ENCODE results near the gene BLOC1S1.

Gene BLOC1S1

DNA sequence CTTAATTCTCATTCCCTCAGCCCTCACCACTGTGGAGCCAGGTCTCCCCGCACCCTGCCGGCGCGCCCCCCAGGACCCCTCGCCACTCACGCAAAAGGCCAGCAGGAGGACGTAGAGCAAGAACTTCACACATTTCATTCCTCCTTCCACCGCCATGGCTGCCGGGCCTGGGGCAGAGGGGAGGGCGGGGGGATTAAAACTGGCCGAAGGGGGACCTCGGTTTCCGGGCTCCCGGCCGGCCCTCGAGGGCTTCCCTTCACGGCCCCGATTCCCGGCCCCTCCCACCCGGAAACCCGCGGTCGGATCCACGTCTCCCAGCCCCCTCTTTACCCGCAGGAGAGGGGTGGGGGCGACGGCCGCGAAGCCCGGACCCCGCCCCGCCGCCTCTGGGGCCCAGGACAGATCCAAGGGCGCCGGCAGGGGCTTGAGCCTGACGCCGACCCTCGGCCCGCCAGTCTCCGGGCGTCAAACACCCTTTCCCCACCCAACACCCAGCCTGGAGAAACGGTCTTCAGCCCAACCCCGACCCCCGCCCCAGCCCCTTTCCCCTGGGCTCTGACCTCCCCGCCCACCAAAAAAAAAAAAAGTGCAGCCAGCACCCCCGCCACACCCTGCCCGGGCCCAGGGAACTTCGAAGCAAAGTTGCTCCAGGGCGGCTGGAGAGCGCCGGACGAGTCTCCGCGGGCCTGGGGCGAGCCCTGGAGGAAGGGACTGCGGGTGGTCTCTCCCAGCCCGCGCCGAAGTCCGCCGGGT, 12.5 kb downstream of the BLOC1S1 start:
- peak overlapping the region; percentile 95 for H3K27ac ChIP-seq (ENCODE audit: low read depth, low read length)
- peaks cover 8% of the 10 kb centered on the region for H3K36me3 ChIP-seq (ENCODE audit: control insufficient read depth, insufficient read depth, low read length)
- H3K79me1 ChIP-seq (ENCODE audit: low read length) = peaks cover 17% of the 10 kb centered on the region
- H3K4me2 ChIP-seq (ENCODE audit: low read length) = peak overlapping the region; percentile 94
- no peak overlapping the region for H2BK15ac ChIP-seq (replicated peaks; ENCODE audit: low read depth)
- H2BK120ac ChIP-seq (ENCODE audit: low read depth, low read length) = peak overlapping the region; percentile 31
- peak overlapping the region; percentile 95 for H3K56ac ChIP-seq (ENCODE audit: low read length)
- peaks cover 5% of the 10 kb centered on the region for H3K4me1 ChIP-seq (ENCODE audit: control insufficient read depth, low read depth, low read length)
- H3K18ac ChIP-seq (ENCODE audit: low read length) = peak overlapping the region; percentile 97
- no CpG with 5 or more reads among the region's 61 CpGs for WGBS (ENCODE audit: extremely low coverage, insufficient coverage, low lambda C conversion rate)
- no peak overlapping the region for H4K5ac ChIP-seq (ENCODE audit: low read length)
- H4K8ac ChIP-seq (ENCODE audit: low read depth, low read length) = peak overlapping the region; percentile 77
- no peak overlapping the region for H2AK5ac ChIP-seq (ENCODE audit: low read length)
- H3K4ac ChIP-seq (ENCODE audit: low read depth, low read length) = peak overlapping the region; percentile 98
- no peaks in the 10 kb centered on the region for H3K27me3 ChIP-seq (ENCODE audit: insufficient read depth, low read length, poor library complexity)
- H3K4me3 ChIP-seq (ENCODE audit: low read length) = peak overlapping the region; percentile 81
- H2BK5ac ChIP-seq (ENCODE audit: low read length) = peak overlapping the region; percentile 74
- no peak overlapping the region for H3K23ac ChIP-seq (ENCODE audit: low read length)
- peak overlapping the region; percentile 96 for H3K9ac ChIP-seq (ENCODE audit: low read length)
- peak; percentile 46 for DNase-seq
- peaks cover 19% of the 10 kb centered on the region for H3K79me2 ChIP-seq (ENCODE audit: control insufficient read depth, insufficient read depth, low read length)

DNA sequence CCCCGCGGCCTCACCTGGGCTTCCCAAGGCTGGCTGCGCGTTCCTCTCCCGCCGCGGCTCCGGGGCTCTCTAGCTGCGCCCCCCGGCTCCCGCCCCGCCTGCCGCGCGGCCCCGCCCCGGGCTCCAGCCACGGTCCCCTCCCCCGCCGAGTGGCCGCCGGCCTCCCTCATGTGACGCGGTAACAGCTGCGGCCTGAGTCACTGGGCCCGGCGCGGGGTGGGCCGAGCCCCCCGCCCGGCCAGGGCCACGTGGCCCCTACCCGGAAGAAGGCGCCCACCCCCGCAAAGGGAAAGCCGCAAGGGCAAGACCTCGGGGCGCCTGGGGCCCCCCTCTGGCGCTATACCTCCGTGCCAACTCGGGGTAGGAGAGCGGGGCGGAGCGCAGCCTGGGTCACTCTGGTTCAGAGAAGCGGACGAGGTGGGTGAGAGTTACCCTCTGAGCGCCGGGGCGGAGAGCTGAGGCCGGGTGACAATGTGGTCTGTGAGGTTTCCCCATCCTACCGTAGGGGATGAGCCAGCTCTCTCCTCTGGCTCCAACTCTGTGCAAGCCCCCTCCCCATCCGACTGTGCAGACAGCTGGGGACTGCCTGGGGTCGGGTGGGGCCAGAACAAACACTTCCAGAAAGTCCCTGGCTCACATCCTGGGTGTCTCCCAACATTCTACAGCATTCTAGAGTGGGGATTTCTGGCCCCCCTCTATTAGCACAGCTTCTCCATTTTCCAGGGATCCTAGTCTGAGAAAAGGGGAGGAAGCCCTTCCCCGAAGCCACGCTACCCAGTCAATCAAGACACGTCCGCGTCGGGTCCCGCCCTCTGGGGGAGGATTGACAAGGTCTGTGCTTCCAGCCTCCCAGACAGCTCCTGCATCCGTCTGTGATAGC, 13.3 kb downstream of the BLOC1S1 start, which contains the start of gene CD63:
Gene CD63, minus strand, starts transcription at position 71 of the 880 bp plus-strand sequence. CDS start 668 bp downstream, outside the sequence.
- no peak within 1 kb of the TSS for H2AK5ac ChIP-seq (ENCODE audit: low read length)
- WGBS (ENCODE audit: extremely low coverage, insufficient coverage, low lambda C conversion rate) = no CpG with 5 or more reads among the region's 61 CpGs
- H3K4ac ChIP-seq (ENCODE audit: low read depth, low read length) = peak within 1 kb of the TSS; percentile 98
- peaks cover 19% of the 10 kb centered on the region for H3K79me2 ChIP-seq (ENCODE audit: control insufficient read depth, insufficient read depth, low read length)
- peak within 1 kb of the TSS; percentile 97 for H3K18ac ChIP-seq (ENCODE audit: low read length)
- peak within 1 kb of the TSS; percentile 31 for H2BK120ac ChIP-seq (ENCODE audit: low read depth, low read length)
- H2BK5ac ChIP-seq (ENCODE audit: low read length) = peak within 1 kb of the TSS; percentile 86
- H3K27ac ChIP-seq (ENCODE audit: low read depth, low read length) = peak within 1 kb of the TSS; percentile 95
- H3K4me3 ChIP-seq (ENCODE audit: low read length) = peak within 1 kb of the TSS; percentile 81
- peak within 1 kb of the TSS; percentile 96 for H3K9ac ChIP-seq (ENCODE audit: low read length)
- H3K79me1 ChIP-seq (ENCODE audit: low read length) = peaks cover 17% of the 10 kb centered on the region
- H4K8ac ChIP-seq (ENCODE audit: low read depth, low read length) = peak within 1 kb of the TSS; percentile 77
- no peaks in the 10 kb centered on the region for H3K27me3 ChIP-seq (ENCODE audit: insufficient read depth, low read length, poor library complexity)
- H3K4me1 ChIP-seq (ENCODE audit: control insufficient read depth, low read depth, low read length) = peaks cover 5% of the 10 kb centered on the region
- peak within 1 kb of the TSS; percentile 99 for H3K56ac ChIP-seq (ENCODE audit: low read length)
- peaks cover 6% of the 10 kb centered on the region for H3K36me3 ChIP-seq (ENCODE audit: control insufficient read depth, insufficient read depth, low read length)
- peak; percentile 95 for DNase-seq
- H3K23ac ChIP-seq (ENCODE audit: low read length) = no peak within 1 kb of the TSS
- peak within 1 kb of the TSS; percentile 94 for H3K4me2 ChIP-seq (ENCODE audit: low read length)
- H4K5ac ChIP-seq (ENCODE audit: low read length) = no peak within 1 kb of the TSS
- peak within 1 kb of the TSS; percentile 2 for H2BK15ac ChIP-seq (replicated peaks; ENCODE audit: low read depth)

DNA sequence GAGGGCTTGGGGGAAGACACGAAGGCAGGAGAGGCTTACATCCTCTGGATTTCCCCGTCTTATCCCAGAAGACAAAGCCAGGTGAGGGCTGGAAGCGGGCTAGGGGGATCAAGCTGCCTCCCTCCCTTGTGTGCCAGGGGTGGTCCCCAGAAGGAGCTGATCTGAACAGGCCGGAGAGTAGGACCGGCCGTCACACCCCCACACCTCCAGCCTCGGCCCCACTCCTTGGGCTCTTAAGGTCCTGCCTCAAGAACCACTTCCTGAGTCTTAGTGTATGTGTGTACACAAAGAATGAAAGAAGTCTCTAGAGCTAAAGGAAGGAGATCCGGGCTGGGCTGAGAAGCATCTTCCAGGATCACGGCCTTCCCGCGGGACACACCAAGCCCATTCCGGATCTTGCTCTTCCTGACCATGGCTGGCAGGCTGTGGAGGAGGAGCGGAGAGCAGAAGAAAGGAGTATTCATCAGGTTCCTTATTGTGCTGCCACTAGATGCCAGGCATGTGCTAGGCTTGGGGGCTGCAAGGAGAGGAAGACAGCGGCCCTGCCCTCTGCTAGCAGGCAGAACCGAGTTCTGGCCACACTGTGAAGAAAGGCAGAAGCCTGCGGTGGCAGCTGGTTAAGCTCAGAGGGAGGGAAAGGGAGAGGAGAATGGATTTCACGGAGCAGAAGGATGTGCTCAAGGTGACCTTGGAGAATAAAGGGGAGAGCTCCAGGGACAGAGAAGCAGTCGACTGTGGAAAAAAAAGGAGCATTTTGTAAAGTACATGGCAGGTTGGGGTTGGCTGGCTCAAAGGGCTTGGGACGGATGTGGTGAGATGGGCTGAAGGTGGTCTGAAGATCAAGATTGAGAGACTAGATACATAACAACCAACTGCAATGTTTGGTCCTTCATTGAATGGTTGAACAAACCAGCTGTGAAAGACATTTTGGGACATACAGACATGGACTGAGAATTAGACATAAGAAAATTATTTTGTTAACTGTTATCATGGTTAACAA, 14.3 kb downstream of the BLOC1S1 start:
- H3K4me3 ChIP-seq (ENCODE audit: low read length) = peak overlapping the region; percentile 12
- no CpG with 5 or more reads among the region's 19 CpGs for WGBS (ENCODE audit: extremely low coverage, insufficient coverage, low lambda C conversion rate)
- H3K36me3 ChIP-seq (ENCODE audit: control insufficient read depth, insufficient read depth, low read length) = peaks cover 5% of the 10 kb centered on the region
- H2BK120ac ChIP-seq (ENCODE audit: low read depth, low read length) = no peak overlapping the region
- no peak overlapping the region for H3K23ac ChIP-seq (ENCODE audit: low read length)
- peak overlapping the region; percentile 99 for H3K56ac ChIP-seq (ENCODE audit: low read length)
- H3K9ac ChIP-seq (ENCODE audit: low read length) = peak overlapping the region; percentile 96
- no peak overlapping the region for H3K4ac ChIP-seq (ENCODE audit: low read depth, low read length)
- no peaks in the 10 kb centered on the region for H3K27me3 ChIP-seq (ENCODE audit: insufficient read depth, low read length, poor library complexity)
- H4K5ac ChIP-seq (ENCODE audit: low read length) = no peak overlapping the region
- H3K27ac ChIP-seq (ENCODE audit: low read depth, low read length) = no peak overlapping the region
- peak; percentile 79 for DNase-seq
- no peak overlapping the region for H2BK15ac ChIP-seq (replicated peaks; ENCODE audit: low read depth)
- peaks cover 19% of the 10 kb centered on the region for H3K79me2 ChIP-seq (ENCODE audit: control insufficient read depth, insufficient read depth, low read length)
- peak overlapping the region; percentile 15 for H3K18ac ChIP-seq (ENCODE audit: low read length)
- H2AK5ac ChIP-seq (ENCODE audit: low read length) = no peak overlapping the region
- peaks cover 5% of the 10 kb centered on the region for H3K4me1 ChIP-seq (ENCODE audit: control insufficient read depth, low read depth, low read length)
- peak overlapping the region; percentile 92 for H3K4me2 ChIP-seq (ENCODE audit: low read length)
- no peak overlapping the region for H4K8ac ChIP-seq (ENCODE audit: low read depth, low read length)
- peak overlapping the region; percentile 71 for H2BK5ac ChIP-seq (ENCODE audit: low read length)
- H3K79me1 ChIP-seq (ENCODE audit: low read length) = peaks cover 17% of the 10 kb centered on the region

DNA sequence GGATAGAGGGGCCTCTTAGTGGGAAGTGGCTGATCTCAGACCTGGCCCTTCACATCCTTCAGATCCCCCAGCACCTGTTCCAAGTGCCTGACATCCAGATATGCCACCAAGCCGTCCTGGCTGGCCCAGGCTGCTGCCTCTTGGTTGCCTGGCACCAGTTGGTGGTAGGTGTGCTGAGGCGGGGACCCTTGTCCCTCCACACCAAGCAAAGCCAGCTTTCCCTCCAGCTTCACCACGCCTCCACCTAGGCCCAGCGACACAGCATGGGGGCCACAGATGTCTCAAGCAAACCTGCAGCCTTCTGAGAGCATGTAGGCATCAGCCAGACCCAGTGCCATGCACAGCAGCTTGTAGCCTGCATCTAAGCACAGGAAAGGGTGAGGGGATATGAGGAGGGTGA, 16.4 kb downstream of the BLOC1S1 start:
- Histone ChIP-seq H3K4me2 (ENCODE audit: low read length) (no peak overlapping the region), H2BK120ac (ENCODE audit: low read depth, low read length) (no peak overlapping the region), H3K79me2 (ENCODE audit: control insufficient read depth, insufficient read depth, low read length) (peaks cover 11% of the 10 kb centered on the region), H3K18ac (ENCODE audit: low read length) (no peak overlapping the region), H3K79me1 (ENCODE audit: low read length) (peaks cover 7% of the 10 kb centered on the region), H3K9ac (ENCODE audit: low read length) (no peak overlapping the region), H3K4me1 (ENCODE audit: control insufficient read depth, low read depth, low read length) (peaks cover 2% of the 10 kb centered on the region), H3K27ac (ENCODE audit: low read depth, low read length) (no peak overlapping the region), H2BK5ac (ENCODE audit: low read length) (no peak overlapping the region), H2BK15ac (replicated peaks; ENCODE audit: low read depth) (no peak overlapping the region), H3K23ac (ENCODE audit: low read length) (no peak overlapping the region), H2AK5ac (ENCODE audit: low read length) (no peak overlapping the region), H3K4ac (ENCODE audit: low read depth, low read length) (no peak overlapping the region), H3K56ac (ENCODE audit: low read length) (no peak overlapping the region), H4K8ac (ENCODE audit: low read depth, low read length) (no peak overlapping the region), H3K4me3 (ENCODE audit: low read length) (no peak overlapping the region), H4K5ac (ENCODE audit: low read length) (no peak overlapping the region), H3K27me3 (ENCODE audit: insufficient read depth, low read length, poor library complexity) (no peaks in the 10 kb centered on the region), H3K36me3 (ENCODE audit: control insufficient read depth, insufficient read depth, low read length) (no peaks in the 10 kb centered on the region)
- DNase-seq = no peak
- WGBS (ENCODE audit: extremely low coverage, insufficient coverage, low lambda C conversion rate) = no CpG with 5 or more reads among the region's 4 CpGs

DNA sequence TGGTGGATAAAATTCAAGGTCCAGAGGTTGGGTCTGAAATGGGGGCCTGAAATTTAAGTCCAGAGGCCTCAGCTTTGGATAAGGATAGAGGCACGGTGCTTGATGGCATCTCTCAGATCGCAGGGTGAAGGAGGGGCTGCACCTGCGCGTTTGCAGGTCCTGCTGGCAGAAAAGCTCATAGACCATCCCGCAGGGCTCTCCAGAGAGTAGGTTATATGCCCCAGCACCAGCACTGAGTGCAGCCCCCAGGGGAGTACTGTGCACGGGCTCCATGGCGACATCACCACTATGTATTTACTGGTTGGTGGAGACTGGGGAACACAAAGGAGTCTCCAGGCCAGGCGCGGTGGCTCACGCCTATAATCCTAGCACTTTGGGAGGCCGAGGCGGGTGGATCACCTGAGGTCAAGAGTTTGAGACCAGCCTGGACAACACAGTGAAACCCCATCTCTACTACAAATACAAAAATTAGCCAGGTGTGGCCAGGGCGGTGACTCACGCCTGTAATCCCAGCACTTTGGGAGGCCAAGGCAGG, 17.2 kb downstream of the BLOC1S1 start:
- H3K4me2 ChIP-seq (ENCODE audit: low read length) = no peak overlapping the region
- H2AK5ac ChIP-seq (ENCODE audit: low read length) = no peak overlapping the region
- H3K4ac ChIP-seq (ENCODE audit: low read depth, low read length) = no peak overlapping the region

More for the DNA sequence above, 17.2 kb downstream of the BLOC1S1 start:
- Histone ChIP-seq H4K8ac (ENCODE audit: low read depth, low read length) (no peak overlapping the region), H4K5ac (ENCODE audit: low read length) (no peak overlapping the region), H3K56ac (ENCODE audit: low read length) (no peak overlapping the region), H3K4me1 (ENCODE audit: control insufficient read depth, low read depth, low read length) (peaks cover 2% of the 10 kb centered on the region), H3K79me2 (ENCODE audit: control insufficient read depth, insufficient read depth, low read length) (peaks cover 3% of the 10 kb centered on the region), H3K23ac (ENCODE audit: low read length) (no peak overlapping the region), H3K18ac (ENCODE audit: low read length) (no peak overlapping the region), H2BK15ac (replicated peaks; ENCODE audit: low read depth) (no peak overlapping the region), H2BK5ac (ENCODE audit: low read length) (no peak overlapping the region), H3K27me3 (ENCODE audit: insufficient read depth, low read length, poor library complexity) (no peaks in the 10 kb centered on the region), H3K36me3 (ENCODE audit: control insufficient read depth, insufficient read depth, low read length) (no peaks in the 10 kb centered on the region), H3K9ac (ENCODE audit: low read length) (no peak overlapping the region), H2BK120ac (ENCODE audit: low read depth, low read length) (no peak overlapping the region), H3K27ac (ENCODE audit: low read depth, low read length) (no peak overlapping the region), H3K79me1 (ENCODE audit: low read length) (no peaks in the 10 kb centered on the region), H3K4me3 (ENCODE audit: low read length) (no peak overlapping the region)
- WGBS (ENCODE audit: extremely low coverage, insufficient coverage, low lambda C conversion rate) = no CpG with 5 or more reads among the region's 14 CpGs
- DNase-seq = no peak
